Activated CD4-positive, alpha-beta T cell treated with anti-CD3 and anti-CD28 coated beads, Interleukin-2, amount 10 ng/mL, durations not matched to agents 7 days and 5 days (primary cell): ENCODE data around the gene WNT5B. TPM values are rescaled to one million over a fixed set of nuclear protein-coding genes. Genes with fewer than 3 reads are reported as not detected.

ENCODE experiments used
- CTCF ChIA-PET: fragments of 350-600 bp; sonication (Branson Sonifier 250); formaldehyde crosslinking; loops from one replicate; lab custom pipeline; 2021; ENCODE audit warnings: antibody characterized with exemption; lab: Charles Lee
- POLR2A ChIA-PET: fragments of 350-600 bp; sonication (Branson Sonifier 250); formaldehyde crosslinking; loops from one replicate; lab custom pipeline; 2021; ENCODE audit warnings: antibody characterized with exemption; lab: Charles Lee
- DNase-seq: peaks from one replicate; pipeline ENCODE4 v3.0.0-alpha.2; 2020
- H3K27ac Mint-ChIP-seq: one replicate; pipeline ENCODE4 v1.8.0; 2021; ENCODE audit warnings: mild to moderate bottlenecking, moderate library complexity, mixed read lengths
- H3K27me3 Mint-ChIP-seq: one replicate; pipeline ENCODE4 v1.8.0; 2021; ENCODE audit warnings: mixed read lengths
- H3K36me3 Mint-ChIP-seq: one replicate; pipeline ENCODE4 v1.8.0; 2021; ENCODE audit warnings: low read depth, mixed read lengths
- H3K4me1 Mint-ChIP-seq: one replicate; pipeline ENCODE4 v1.8.0; 2021; ENCODE audit warnings: mixed read lengths
- H3K4me3 Mint-ChIP-seq: one replicate; pipeline ENCODE4 v1.8.0; 2021; ENCODE audit warnings: mild to moderate bottlenecking, moderate library complexity, mixed read lengths
- H3K9me3 Mint-ChIP-seq: one replicate; pipeline ENCODE4 v1.8.0; 2021; ENCODE audit warnings: mixed read lengths
- total RNA-seq, 2 experiments: library from RNA; stranded (reverse); gene quantifications; one replicate each; pipeline ENCODE4 v1.2.3, GENCODE V29; 2021

The WNT5B gene
- total RNA-seq, 2 experiments from 2014 or later: 0.15 TPM; not detected in 1

GRCh38 chr12:1619159-1619558 lies 9.9 kb upstream of the WNT5B start:
- POLR2A ChIA-PET: no interaction called here
- no peak for DNase-seq
- Mint-ChIP-seq H3K36me3 (no peaks in the 10 kb centered on the region), H3K27me3 (peaks cover 7% of the 10 kb centered on the region), H3K9me3 (no peaks in the 10 kb centered on the region), H3K27ac (no peak overlapping the region), H3K4me3 (no peak overlapping the region), H3K4me1 (peaks cover 25% of the 10 kb centered on the region)
- CTCF ChIA-PET: no interaction called here

DNA sequence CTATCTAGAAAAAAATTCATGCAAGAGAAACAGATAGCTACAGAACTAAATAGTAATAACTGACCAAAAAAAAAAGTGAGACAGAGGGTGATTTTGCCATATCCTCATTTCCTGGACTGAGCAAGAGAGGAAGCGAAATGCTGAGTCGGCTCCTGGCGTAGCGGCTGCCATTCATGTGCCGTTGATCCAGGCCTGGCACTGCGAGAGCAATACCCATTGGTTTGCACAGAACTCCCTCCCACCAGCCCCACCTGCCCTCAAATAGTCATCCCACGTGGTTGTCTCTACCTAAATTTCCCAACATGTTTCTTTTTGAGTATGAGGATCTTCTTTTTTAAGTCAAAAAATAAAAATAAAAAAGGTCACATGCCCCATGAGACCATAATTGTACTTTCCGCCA lies 9.4 kb upstream of the WNT5B start:
- DNase-seq: no peak
- Mint-ChIP-seq H3K4me3 (no peak overlapping the region), H3K27ac (no peak overlapping the region), H3K27me3 (peaks cover 10% of the 10 kb centered on the region), H3K4me1 (peaks cover 25% of the 10 kb centered on the region), H3K9me3 (no peaks in the 10 kb centered on the region), H3K36me3 (no peaks in the 10 kb centered on the region)
- ChIA-PET POLR2A (no interaction called here), CTCF (no interaction called here)

GRCh38 chr12:1620092-1620491 lies 8.9 kb upstream of the WNT5B start:
- Mint-ChIP-seq H3K36me3 (no peaks in the 10 kb centered on the region), H3K4me3 (no peak overlapping the region), H3K4me1 (peaks cover 25% of the 10 kb centered on the region), H3K27ac (no peak overlapping the region), H3K27me3 (peaks cover 15% of the 10 kb centered on the region), H3K9me3 (no peaks in the 10 kb centered on the region)
- ChIA-PET POLR2A (no interaction called here), CTCF (interaction anchor here (0.6 kb wide), 1 partner anchor 262 kb away, joined by 4 read pairs; no protein-coding TSS in a partner anchor)
- no peak for DNase-seq

GRCh38 chr12:1622406-1622805 lies 6.6 kb upstream of the WNT5B start:
- Mint-ChIP-seq H3K27ac (no peak overlapping the region), H3K9me3 (no peaks in the 10 kb centered on the region), H3K4me1 (peaks cover 13% of the 10 kb centered on the region), H3K36me3 (no peaks in the 10 kb centered on the region), H3K27me3 (peaks cover 23% of the 10 kb centered on the region), H3K4me3 (no peak overlapping the region)
- ChIA-PET POLR2A (interaction anchor here (0.6 kb wide), 1 partner anchor 11 kb away, joined by 3 read pairs; no protein-coding TSS in a partner anchor), CTCF (interaction anchor here (0.6 to 1.1 kb wide), 2 partner anchors 9 to 29 kb away, joined by 4 to 6 read pairs; no protein-coding TSS in a partner anchor)
- DNase-seq: no peak

- no peaks in the 10 kb centered on the region for H3K9me3 Mint-ChIP-seq
- H3K4me3 Mint-ChIP-seq: no peak overlapping the region
- H3K36me3 Mint-ChIP-seq: no peaks in the 10 kb centered on the region
- H3K27me3 Mint-ChIP-seq: peaks cover 76% of the 10 kb centered on the region
- no peak for DNase-seq
- ChIA-PET POLR2A (no interaction called here), CTCF (interaction anchor here (0.9 to 1.9 kb wide), 3 partner anchors 13 to 161 kb away, joined by 3 to 5 read pairs (median 4); no protein-coding TSS in a partner anchor)
- H3K4me1 Mint-ChIP-seq: peaks cover 18% of the 10 kb centered on the region
- no peak overlapping the region for H3K27ac Mint-ChIP-seq
Observed at GRCh38 chr12:1629338-1630132, 504 bp downstream of the WNT5B start.

DNA sequence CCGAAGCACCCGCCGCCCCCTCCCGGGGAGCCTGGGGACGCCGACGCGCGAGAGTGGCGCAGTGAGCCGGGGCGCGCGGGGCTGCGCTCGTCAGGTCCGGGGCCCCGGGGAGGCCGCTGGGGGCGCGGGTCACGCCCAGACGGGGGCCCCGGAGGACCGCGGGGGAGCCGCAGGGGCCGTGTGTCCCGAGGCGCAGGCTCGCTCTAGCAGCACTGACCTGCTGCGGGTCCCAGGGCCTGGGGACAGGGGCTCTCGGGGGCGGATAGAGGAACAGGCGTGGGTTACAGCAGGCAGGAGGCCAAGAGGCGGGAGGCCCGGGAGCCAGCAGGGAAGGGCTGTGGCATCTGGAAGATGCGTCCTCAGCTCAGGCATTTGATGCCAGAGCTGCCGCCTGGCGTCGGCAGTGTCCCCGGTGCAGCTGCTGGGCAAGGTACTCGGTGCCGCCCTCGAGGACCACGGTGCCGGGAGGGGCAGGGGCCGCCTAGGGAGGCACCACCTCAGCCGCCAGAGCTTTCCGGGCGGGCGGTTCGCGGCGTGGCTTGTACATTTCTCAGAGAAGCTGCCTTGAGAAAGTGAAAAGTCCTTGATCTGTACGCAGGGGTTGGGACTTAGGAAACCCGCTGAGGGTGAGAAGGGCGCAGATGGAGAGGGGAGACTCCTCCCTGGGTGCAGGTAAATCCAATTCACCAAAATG lies 1.2 kb downstream of the WNT5B start:
- H3K9me3 Mint-ChIP-seq: no peaks in the 10 kb centered on the region
- no peaks in the 10 kb centered on the region for H3K36me3 Mint-ChIP-seq
- DNase-seq: peak; percentile 14
- ChIA-PET POLR2A (no interaction called here), CTCF (interaction anchor here (0.9 to 1.9 kb wide), 4 partner anchors 14 to 161 kb away, joined by 3 to 5 read pairs (median 4); no protein-coding TSS in a partner anchor)
- H3K27ac Mint-ChIP-seq: no peak overlapping the region
- H3K4me1 Mint-ChIP-seq: peaks cover 18% of the 10 kb centered on the region
- H3K27me3 Mint-ChIP-seq: peaks cover 75% of the 10 kb centered on the region
- peak overlapping the region; percentile 30 for H3K4me3 Mint-ChIP-seq

DNA sequence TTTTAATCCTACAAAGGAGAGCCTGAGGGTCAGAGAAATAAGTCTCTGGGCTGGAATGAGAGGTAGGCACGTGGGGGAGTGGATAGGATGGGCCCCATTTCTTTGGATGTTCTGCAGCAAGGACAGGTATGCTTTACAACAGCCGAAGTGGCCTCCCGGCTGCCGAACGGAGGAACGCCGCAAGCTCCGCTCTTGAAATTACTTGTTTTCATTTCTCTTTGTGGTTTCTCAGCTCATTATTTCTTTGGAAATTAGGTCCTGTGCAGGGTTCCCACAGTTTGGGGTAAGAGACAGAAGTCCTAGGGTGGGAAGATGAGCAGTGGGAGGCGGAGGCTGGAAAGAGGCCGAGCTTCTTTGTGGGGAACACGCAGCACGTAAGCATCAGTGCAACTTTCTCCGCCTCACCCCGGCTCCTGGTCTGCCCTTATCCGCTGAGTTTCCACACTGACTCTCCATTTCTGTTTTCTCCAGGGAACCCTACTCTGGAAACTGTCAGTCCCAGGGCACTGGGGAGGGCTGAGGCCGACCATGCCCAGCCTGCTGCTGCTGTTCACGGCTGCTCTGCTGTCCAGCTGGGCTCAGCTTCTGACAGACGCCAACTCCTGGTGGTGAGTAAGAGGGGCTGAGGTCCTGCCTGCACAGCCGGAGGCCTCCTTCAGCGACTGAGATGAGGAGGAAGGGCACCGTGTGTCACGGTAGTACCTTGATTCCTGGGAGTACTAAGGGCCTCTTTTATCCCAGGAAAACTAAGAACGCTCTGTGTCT lies 2.0 kb downstream of the WNT5B start:
- no peaks in the 10 kb centered on the region for H3K9me3 Mint-ChIP-seq
- DNase-seq: no peak
- peak overlapping the region; percentile 4 for H3K4me3 Mint-ChIP-seq
- ChIA-PET POLR2A (no interaction called here), CTCF (interaction anchor here (0.6 to 1.4 kb wide), 4 partner anchors 28 to 160 kb away, joined by 3 to 4 read pairs (median 4); no protein-coding TSS in a partner anchor)
- no peak overlapping the region for H3K27ac Mint-ChIP-seq
- peaks cover 18% of the 10 kb centered on the region for H3K4me1 Mint-ChIP-seq
- H3K27me3 Mint-ChIP-seq: peaks cover 80% of the 10 kb centered on the region
- H3K36me3 Mint-ChIP-seq: no peaks in the 10 kb centered on the region

- Mint-ChIP-seq H3K4me1 (peaks cover 18% of the 10 kb centered on the region), H3K4me3 (no peak overlapping the region), H3K27me3 (peaks cover 73% of the 10 kb centered on the region), H3K9me3 (no peaks in the 10 kb centered on the region), H3K27ac (no peak overlapping the region), H3K36me3 (no peaks in the 10 kb centered on the region)
- POLR2A ChIA-PET: interaction anchor here (0.7 kb wide), 1 partner anchor 11 kb away, joined by 3 read pairs; no protein-coding TSS in a partner anchor
- CTCF ChIA-PET: interaction anchor here (1.3 kb wide), 1 partner anchor 158 kb away, joined by 4 read pairs; no protein-coding TSS in a partner anchor
- DNase-seq: no peak
Observed at GRCh38 chr12:1632702-1633101, 3.7 kb downstream of the WNT5B start.

DNA sequence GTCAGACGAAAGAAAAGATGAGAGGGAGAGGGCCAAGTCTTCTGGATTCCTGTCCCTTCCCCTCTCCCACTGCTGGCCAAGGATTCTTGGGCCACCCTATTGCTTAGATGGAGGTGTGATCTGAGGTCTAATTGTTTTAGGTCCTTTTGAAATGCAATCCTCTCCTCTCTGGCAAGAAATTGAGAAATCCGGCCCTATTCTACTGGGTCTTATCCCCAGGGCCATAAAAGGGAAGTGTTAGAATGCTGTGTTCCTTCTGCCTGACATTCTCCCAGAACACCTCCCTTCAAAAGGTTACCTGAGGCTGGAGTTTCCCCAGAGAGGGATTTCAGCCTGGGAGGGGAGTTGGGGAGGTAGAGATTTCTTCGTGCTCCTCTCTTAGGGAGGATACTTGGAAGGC lies 4.4 kb downstream of the WNT5B start:
- no peak overlapping the region for H3K4me3 Mint-ChIP-seq
- no peak for DNase-seq
- H3K9me3 Mint-ChIP-seq: no peaks in the 10 kb centered on the region
- H3K27ac Mint-ChIP-seq: no peak overlapping the region
- POLR2A ChIA-PET: interaction anchor here (0.7 kb wide), 1 partner anchor 11 kb away, joined by 3 read pairs; no protein-coding TSS in a partner anchor
- CTCF ChIA-PET: interaction anchor here (0.6 to 1.0 kb wide), 2 partner anchors 10 to 30 kb away, joined by 3 read pairs; no protein-coding TSS in a partner anchor
- peaks cover 18% of the 10 kb centered on the region for H3K4me1 Mint-ChIP-seq
- no peaks in the 10 kb centered on the region for H3K36me3 Mint-ChIP-seq
- peaks cover 66% of the 10 kb centered on the region for H3K27me3 Mint-ChIP-seq

DNA sequence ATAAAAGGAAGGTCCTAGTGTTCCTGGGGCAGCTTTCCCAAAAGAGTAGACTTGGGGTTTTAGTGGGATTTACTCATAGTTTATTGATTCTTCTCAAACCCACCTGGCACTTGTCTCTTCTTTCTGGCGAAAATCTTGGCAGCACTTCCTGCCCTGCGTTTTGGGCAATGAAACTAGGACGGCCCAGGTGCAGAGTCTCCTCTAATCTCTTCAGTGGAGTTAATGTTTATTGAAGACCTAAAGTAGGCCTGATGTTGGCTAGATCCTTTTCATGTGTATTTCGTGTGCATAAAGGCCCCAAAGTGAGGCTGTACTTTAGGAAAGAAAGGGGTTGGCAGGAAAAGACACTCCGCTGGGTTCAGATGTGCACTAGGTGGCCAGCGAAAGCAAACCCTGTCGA lies 5.1 kb downstream of the WNT5B start:
- CTCF ChIA-PET: interaction anchor here (0.6 to 2.3 kb wide), 17 partner anchors 9 to 862 kb away, joined by 3 to 16 read pairs (median 4); no protein-coding TSS in a partner anchor
- DNase-seq: no peak
- Mint-ChIP-seq H3K36me3 (no peaks in the 10 kb centered on the region), H3K4me3 (no peak overlapping the region), H3K9me3 (no peaks in the 10 kb centered on the region), H3K4me1 (peaks cover 14% of the 10 kb centered on the region), H3K27me3 (peaks cover 59% of the 10 kb centered on the region), H3K27ac (no peak overlapping the region)
- POLR2A ChIA-PET: no interaction called here

- Mint-ChIP-seq H3K4me3 (no peak overlapping the region), H3K36me3 (no peaks in the 10 kb centered on the region), H3K27ac (no peak overlapping the region), H3K4me1 (peaks cover 10% of the 10 kb centered on the region), H3K27me3 (peaks cover 53% of the 10 kb centered on the region), H3K9me3 (no peaks in the 10 kb centered on the region)
- ChIA-PET CTCF (interaction anchor here (0.6 to 2.3 kb wide), 19 partner anchors 8 to 863 kb away, joined by 3 to 16 read pairs (median 4); no protein-coding TSS in a partner anchor), POLR2A (no interaction called here)
- DNase-seq: peak; percentile 67
Observed at GRCh38 chr12:1634590-1635191, 5.7 kb downstream of the WNT5B start.
